Stimulated activated CD8-positive, alpha-beta memory T cell treated with anti-CD3 and anti-CD28 coated beads, Interleukin-15, amount 100 ng/mL, for 4 hours (primary cell): ENCODE data around the gene ZNF367.

Experiments used
- DNase-seq, 2 donors: peaks; one replicate each; pipeline ENCODE4 v3.0.0-alpha.2; 2020; ENCODE audit warnings: low read depth in 2 of 2

The ZNF367 gene

GRCh38 chr9:96436456-96437126, 18.4 kb upstream of the ZNF367 start:
- no peak for DNase-seq

- DNase-seq, result no peak
Measured at GRCh38 chr9:96436063-96436455, 17.9 kb upstream of the ZNF367 start.

DNA sequence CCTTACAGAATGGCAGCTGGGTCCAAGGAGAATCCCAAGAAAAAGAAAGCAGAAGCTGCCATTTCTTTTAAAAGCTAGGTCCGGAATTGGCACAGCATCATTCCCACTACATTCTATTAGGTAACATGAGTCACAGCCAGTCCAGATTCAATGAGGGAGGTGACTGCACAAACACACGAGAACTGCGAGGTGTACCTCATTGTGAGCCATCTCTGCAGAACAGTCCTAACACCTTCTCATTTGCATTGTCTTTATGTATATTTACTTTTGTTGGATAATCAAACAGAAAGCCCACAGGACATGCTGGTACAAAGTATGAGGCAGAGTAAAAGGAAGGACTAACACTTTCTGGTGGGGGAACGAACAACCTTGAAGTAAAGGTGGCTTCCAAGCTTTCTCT, 17.2 kb upstream of the ZNF367 start:
- DNase-seq, result no peak

GRCh38 chr9:96430377-96430776, 12.2 kb upstream of the ZNF367 start:
- DNase-seq, result no peak

DNA sequence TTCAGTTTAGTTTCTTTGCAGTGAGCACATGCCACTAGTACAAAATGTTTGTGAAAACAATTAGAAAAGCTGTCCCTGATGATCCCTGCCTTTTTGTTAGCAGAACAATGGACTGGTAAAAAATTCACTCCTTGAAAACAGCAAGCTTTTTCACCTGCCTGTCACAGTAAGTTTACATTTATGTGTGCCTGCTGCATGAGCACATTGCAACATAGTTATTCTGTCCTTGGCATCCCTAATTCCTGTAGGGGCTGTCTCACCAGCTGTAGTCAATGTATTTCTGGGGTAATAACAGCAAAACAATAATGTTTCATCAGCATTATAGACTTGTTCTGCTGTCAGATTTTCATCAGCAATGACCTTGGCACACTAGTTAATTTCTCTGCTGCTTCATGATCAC, 11.6 kb upstream of the ZNF367 start:
- DNase-seq, result no peak

- DNase-seq, result no peak
Measured at GRCh38 chr9:96425500-96426169, 7.5 kb upstream of the ZNF367 start.

DNA sequence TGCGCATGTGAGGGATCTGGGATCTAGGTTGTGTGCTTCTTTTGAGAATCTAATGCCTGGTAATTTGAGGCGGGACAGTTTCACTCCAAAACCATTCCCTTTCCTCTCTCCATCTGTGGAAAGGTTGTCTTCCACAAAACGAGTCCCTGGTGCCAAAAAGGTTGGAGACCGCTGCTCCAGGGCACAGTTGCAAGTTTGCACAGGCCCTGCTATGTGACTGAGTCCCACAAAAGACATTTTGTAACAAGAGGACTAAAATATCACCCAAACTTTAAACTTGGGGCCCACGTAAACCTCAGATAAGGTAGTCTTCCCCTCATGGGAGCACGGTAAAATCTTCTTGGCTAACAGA, 5.8 kb upstream of the ZNF367 start:
- DNase-seq, result no peak

- no peak for DNase-seq
Measured at GRCh38 chr9:96423322-96423984, 5.3 kb upstream of the ZNF367 start.

GRCh38 chr9:96420468-96421219, 2.5 kb upstream of the ZNF367 start:
- DNase-seq, result no peak

GRCh38 chr9:96419691-96419969, 1.5 kb upstream of the ZNF367 start:
- no peak for DNase-seq

DNA sequence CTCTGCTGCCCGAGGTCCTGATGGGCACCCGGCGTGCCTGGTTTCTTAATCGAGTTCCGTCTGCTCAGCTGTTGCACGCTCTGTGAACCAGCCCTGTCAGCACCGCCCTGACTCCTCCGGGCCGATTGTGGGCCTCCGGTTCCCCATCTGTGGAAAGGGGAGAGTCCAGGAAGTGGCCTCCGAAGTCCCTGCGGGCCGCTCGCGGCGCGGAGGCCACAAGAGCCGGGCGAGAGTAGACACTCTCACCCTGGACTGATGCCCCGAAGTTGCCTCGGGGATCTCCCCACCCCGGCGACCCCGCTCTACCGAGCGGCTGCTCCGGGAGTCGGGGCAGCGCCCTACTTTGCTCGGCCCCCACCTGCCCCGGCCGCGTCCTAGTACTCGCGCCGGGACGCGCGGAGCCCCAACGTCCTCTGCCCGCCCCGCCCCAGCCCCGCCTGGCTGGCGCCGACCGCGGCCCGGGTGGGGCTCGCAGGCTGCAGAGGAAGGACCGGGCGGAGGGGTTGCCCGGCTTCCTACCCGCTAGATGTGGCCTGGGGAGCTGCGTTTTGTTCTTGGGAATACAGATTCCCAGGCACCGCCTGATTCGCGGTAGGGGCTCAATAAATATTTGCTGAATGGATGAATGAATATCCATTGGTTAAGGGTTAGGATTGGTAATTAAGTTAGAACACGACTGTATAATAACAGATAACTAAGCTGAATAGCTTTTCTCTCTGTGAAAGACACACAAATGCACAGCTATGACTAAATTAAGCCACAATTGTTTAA, 935 bp upstream of the ZNF367 start:
- DNase-seq, result no peak

DNA sequence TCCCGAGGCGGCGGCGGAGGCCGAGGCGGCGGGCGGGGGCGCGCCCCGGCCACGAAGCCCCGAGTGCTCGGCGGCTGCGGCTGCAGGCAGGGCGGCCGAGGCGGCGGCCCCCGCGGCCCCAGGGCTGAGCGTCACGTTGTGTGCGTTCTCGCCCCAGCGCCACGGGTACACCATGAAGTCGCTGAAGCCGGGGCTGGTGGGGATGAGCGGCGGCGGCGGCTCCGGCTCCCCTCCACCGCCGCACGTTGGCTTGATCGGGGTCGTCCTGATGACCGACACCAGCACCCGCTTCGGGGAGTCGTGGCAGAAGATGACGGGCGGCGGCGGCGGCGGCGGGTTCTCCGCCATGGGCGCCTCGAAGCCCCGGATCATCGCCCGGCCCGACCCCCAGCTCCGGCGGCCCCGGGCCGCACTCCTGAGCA, 498 bp downstream of the ZNF367 start:
- peak in 1 of 2 donors; percentile 15 for DNase-seq

DNA sequence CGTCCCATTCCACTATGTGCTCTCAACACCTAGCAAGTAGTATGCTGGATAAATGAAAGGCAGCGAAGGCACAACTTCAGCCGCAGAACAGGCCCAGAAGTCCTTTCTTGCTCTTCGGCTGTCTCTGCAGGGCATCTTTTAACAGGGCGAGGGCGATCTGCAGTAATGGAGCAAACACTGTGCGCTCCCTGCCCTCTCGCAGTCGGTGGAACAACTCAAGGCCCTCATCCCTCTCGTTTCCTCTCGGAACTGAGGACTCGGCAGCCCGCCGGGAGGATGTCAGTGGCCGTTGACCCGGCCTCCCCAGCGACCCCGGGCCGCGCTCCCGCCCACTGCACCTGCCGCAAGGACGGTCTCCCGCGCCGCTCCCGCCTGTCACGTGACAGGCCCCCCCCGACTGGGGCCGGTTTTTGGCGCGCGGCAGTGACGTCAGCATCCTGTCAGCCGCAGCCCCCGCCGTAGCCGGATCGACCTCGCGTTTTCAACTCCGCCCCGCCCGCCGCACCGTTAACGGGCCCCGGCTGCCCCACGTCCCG, 1.1 kb downstream of the ZNF367 start:
- DNase-seq, result peak; percentile 85

- no peak for DNase-seq
Measured at GRCh38 chr9:96413302-96414221, 4.6 kb downstream of the ZNF367 start.

DNA sequence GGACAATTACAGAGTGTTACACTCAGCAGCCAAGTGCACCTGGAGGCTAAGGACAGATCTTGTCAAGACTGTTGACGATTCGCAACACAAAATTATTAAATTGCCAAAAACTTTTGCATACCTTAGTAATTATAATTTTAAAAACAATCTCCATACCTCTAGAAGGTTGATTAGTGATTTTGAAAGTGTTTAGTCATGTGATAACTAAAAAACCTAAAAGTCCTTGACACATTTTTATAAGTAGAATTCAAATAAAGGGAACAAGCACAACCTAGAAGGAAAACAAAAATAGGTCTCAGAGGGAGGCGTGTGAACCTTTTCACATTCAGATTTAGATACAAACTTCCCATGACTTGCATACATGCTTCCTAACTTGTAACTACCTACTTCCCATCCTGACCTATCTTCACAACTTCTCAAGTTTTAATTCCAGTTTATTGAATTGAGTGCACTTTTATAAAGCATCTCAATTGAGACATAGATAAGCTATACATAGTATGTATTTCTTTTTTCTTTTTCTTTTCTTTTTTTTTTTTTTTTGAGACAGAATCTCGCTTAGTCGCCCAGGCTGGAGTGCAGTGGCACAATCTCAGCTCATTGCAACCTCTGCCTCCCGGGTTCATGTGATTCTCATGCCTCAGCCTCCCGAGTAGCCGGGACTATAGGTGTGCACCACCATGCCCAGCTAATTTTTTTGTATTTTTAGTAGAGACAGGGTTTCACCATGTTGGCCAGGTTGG, 5.8 kb downstream of the ZNF367 start:
- no peak for DNase-seq

DNA sequence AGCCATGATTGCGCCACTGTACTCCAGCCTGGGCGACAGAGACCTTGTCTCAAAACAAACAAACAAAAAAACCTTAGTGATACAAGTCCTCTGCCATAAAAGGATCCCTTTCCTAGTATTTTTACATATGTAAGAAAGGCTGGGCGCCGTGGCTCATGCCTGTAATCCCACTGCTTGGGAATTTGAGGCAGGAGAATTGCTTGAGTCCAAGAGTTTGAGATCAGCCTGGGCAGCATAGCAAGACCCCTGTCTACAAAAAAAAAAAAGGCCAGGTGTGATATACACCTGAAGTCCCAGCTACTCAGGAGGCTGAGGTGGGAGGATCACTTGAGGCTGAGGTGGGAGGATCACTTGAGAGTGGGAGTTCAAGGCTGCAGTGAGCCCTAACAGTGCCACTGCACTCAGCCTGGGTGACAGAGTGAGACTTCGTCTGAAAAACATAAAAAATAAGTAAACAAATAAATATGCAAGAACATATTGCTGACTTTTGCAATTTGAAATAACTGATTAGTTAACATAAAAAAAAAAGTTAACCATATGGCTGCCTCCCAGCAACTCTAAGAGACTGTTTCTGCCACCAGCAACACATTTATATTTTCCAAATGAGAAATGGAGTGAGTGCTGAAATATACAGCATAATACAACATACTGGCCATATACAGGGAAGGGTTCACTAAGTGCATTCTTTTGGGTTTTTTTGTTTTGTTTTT, 6.9 kb downstream of the ZNF367 start:
- DNase-seq, result no peak

GRCh38 chr9:96408409-96409280, 9.5 kb downstream of the ZNF367 start:
- DNase-seq, result no peak
